Fibroblast of skin of left biceps (primary cell): ENCODE data around the gene RPL27.

ENCODE experiments used
- DNase-seq, 2 experiments: peaks; one replicate each; pipeline ENCODE4 v3.0.0-alpha.2; 2013; ENCODE audit warnings: low read depth in 2 of 2

RPL27 gene

GRCh38 chr17:43051969-43052368 is 53.8 kb downstream of the RPL27 start:
- DNase-seq: no peak
